Esophagus muscularis mucosa (tissue), 4 donors: ENCODE measurements around the gene CHMP2B. TPM values are rescaled to one million over a fixed set of nuclear protein-coding genes. Genes with fewer than 3 reads are reported as not detected.

Source experiments
- DNase-seq: peaks from one replicate; pipeline ENCODE4 v3.0.0-alpha.2; 2017; ENCODE audit errors: extremely low spot score
- H3K27ac ChIP-seq, 4 donors: fragments of 200-600 bp; sonication (generic); replicated peaks in 1 of 4; 1 replicate in 3 of 4; 2 replicates in 1 of 4; pipeline ENCODE4 v1.5.1; 2016 to 2019; ENCODE audit warnings: mild to moderate bottlenecking in 1 of 4
- H3K27me3 ChIP-seq, 4 donors: fragments of 200-600 bp; sonication (generic); one replicate each; pipeline versions ENCODE4 v1.5.1 to v1.6.0; 2016 to 2019
- H3K36me3 ChIP-seq, 4 donors: fragments of 200-600 bp; sonication (generic); one replicate each; pipeline ENCODE4 v1.5.1; 2016 to 2019
- H3K4me1 ChIP-seq, 4 donors: fragments of 200-600 bp; sonication (generic); one replicate each; pipeline ENCODE4 v1.5.1; 2016 to 2019
- H3K4me3 ChIP-seq, 4 donors: fragments of 200-600 bp; sonication (generic); 1 replicate in 2 of 4; 2 replicates in 2 of 4; pipeline ENCODE4 v1.5.1; 2016 to 2019; ENCODE audit warnings: mild to moderate bottlenecking in 4 of 4, moderate library complexity in 1 of 4
- H3K9me3 ChIP-seq, 4 donors: fragments of 200-600 bp; sonication (generic); 1 replicate in 3 of 4; 2 replicates in 1 of 4; pipeline ENCODE4 v1.5.1; 2016 to 2019
- EP300 ChIP-seq: sonication (generic); formaldehyde crosslinking; IDR thresholded peaks from one replicate; pipeline ENCODE4 v1.6.1; 2017; ENCODE audit warnings: antibody characterized with exemption
- POLR2A ChIP-seq: fragments of 450-650 bp; IDR thresholded peaks from one replicate; pipeline ENCODE4 v1.6.1; 2017; ENCODE audit warnings: antibody characterized with exemption, moderate library complexity, mild to moderate bottlenecking, low read depth
- POLR2AphosphoS5 ChIP-seq, 2 donors: sonication (generic); formaldehyde crosslinking; IDR thresholded peaks; one replicate each; pipeline ENCODE4 v1.6.1; 2017; ENCODE audit warnings: antibody characterized with exemption in 2 of 2
- WGBS: methylation state at CpG from one replicate; pipeline ENCODE4 v1.1.5; 2018; 5-methylcytosine and 5-hydroxymethylcytosine counted together
- intact Hi-C: fragments of 100-400 bp; cut with DNase I; formaldehyde crosslinking; loops from one replicate; pipeline ENCODE4 v1.15.1; 2023
- total RNA-seq, 4 donors: library from RNA; depleted of rRNA; stranded (reverse); fragments of >200 nt; gene quantifications; one replicate each; pipeline versions ENCODE4 v1.1.0 to v1.2.1, GENCODE V29; 2016
- TF ChIP-seq, protein P1 (sequence below), 3 experiments: fragments of 200-600 bp in 2 of 3; fragments of 450-650 bp in 1 of 3; sonication (generic) in 2 of 3; IDR thresholded peaks; one replicate each; pipeline ENCODE4 v1.5.1; 2017 to 2019; ENCODE audit warnings: antibody characterized with exemption in 3 of 3, mild to moderate bottlenecking in 2 of 3, moderate library complexity in 1 of 3

The CHMP2B gene
- total RNA-seq, 4 donors from 2014 or later, result 32.6 to 50.1 (median 44.9) TPM

- Histone ChIP-seq H3K4me3 (no peak overlapping the region), H3K4me1 (no peaks in the 10 kb centered on the region), H3K36me3 (no peaks in the 10 kb centered on the region), H3K27ac (no peak overlapping the region), H3K9me3 (no peaks in the 10 kb centered on the region), H3K27me3 (no peaks in the 10 kb centered on the region)
- DNase-seq, result no peak
- intact Hi-C loops, result no loop called here
- no peak for TF ChIP-seq POLR2AphosphoS5 (IDR thresholded peaks at IDR 0.05)
- TF ChIP-seq EP300, result no peak
- TF ChIP-seq POLR2A, result no peak
- TF ChIP-seq, protein P1, sequence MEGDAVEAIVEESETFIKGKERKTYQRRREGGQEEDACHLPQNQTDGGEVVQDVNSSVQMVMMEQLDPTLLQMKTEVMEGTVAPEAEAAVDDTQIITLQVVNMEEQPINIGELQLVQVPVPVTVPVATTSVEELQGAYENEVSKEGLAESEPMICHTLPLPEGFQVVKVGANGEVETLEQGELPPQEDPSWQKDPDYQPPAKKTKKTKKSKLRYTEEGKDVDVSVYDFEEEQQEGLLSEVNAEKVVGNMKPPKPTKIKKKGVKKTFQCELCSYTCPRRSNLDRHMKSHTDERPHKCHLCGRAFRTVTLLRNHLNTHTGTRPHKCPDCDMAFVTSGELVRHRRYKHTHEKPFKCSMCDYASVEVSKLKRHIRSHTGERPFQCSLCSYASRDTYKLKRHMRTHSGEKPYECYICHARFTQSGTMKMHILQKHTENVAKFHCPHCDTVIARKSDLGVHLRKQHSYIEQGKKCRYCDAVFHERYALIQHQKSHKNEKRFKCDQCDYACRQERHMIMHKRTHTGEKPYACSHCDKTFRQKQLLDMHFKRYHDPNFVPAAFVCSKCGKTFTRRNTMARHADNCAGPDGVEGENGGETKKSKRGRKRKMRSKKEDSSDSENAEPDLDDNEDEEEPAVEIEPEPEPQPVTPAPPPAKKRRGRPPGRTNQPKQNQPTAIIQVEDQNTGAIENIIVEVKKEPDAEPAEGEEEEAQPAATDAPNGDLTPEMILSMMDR (IDR thresholded peaks at IDR 0.05), result no peak
- 87% methylated on average over 2 of the region's 2 CpGs for WGBS
These were observed 40.4 kb upstream of the CHMP2B start for GRCh38 chr3:87186608-87187159.

DNA sequence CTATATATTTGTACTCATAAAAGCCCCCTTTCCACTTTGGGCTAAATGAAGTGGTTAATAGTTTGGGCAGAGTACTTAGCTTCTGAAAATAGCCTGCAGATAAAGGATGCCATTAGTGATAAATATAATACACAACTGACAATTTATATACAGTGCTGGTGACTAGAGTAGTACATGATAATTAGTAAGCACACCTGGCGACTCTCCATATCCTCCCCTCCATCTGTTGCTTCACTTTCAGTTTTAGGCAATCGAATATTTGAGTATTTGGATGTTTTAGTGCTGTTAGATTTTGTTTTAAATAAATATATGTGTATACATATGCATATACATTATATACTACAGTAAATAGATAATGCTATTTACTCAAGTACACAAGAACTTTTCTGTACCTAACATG, 35.9 kb upstream of the CHMP2B start:
- no peak for DNase-seq
- TF ChIP-seq, protein P1 (IDR thresholded peaks at IDR 0.05), result no peak
- TF ChIP-seq EP300, result no peak
- no peak for TF ChIP-seq POLR2A
- Histone ChIP-seq H3K9me3 (no peaks in the 10 kb centered on the region), H3K27ac (no peak overlapping the region), H3K4me3 (no peak overlapping the region), H3K4me1 (no peaks in the 10 kb centered on the region), H3K27me3 (no peaks in the 10 kb centered on the region), H3K36me3 (no peaks in the 10 kb centered on the region)
- intact Hi-C loops, result no loop called here
- 66% methylated on average over 2 of the region's 2 CpGs for WGBS

DNA sequence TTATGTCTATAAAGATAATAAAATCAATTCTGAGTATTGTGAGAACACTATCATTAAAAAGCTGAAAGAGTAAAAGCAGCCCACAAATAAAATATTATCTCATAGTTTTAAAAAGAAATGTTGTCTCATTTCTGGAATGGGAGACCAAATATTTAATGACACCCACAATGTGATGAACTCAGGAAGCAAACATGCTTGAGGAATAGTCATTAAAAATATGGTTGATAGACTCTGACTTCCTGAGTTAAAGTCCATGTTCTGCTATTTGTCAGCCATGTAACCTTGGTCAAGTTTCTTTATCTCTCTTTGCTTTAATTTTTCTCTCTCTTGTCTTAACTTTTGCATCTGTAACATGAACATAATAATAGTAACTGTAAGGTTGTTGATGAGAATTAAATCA, 35.5 kb upstream of the CHMP2B start:
- no peak overlapping the region for H3K4me3 ChIP-seq
- no peaks in the 10 kb centered on the region for H3K27me3 ChIP-seq
- intact Hi-C loops, result no loop called here
- TF ChIP-seq EP300 (no peak), POLR2AphosphoS5 (IDR thresholded peaks at IDR 0.05) (no peak), POLR2A (no peak)
- TF ChIP-seq, protein P1 (IDR thresholded peaks at IDR 0.05), result no peak
- no peak for DNase-seq
- no peaks in the 10 kb centered on the region for H3K4me1 ChIP-seq
- H3K27ac ChIP-seq, result no peak overlapping the region
- no peaks in the 10 kb centered on the region for H3K9me3 ChIP-seq
- no peaks in the 10 kb centered on the region for H3K36me3 ChIP-seq

DNA sequence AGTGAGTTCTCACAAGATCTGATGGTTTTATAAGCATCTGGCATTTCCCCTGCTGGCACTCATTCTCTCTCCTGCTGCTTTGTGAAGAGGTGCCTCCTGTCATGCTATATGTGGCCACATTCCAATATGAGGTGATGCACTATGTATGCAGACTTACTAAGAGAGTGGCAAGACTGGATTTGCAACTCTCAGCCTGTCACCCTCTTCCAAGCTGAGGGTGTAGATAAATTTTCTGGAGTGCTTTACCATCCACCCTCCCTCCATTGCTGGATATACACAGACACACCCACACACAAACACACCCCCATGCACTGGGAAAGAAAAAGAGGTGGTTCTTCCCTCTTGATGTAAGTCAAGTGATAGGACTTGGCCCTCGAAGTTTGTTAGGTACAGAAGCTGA, 30.2 kb upstream of the CHMP2B start:
- no peaks in the 10 kb centered on the region for H3K4me1 ChIP-seq
- H3K4me3 ChIP-seq, result no peak overlapping the region
- no peak overlapping the region for H3K27ac ChIP-seq
- TF ChIP-seq POLR2A, result no peak
- intact Hi-C loops, result no loop called here
- H3K9me3 ChIP-seq, result no peaks in the 10 kb centered on the region
- DNase-seq, result no peak
- H3K27me3 ChIP-seq, result no peaks in the 10 kb centered on the region
- H3K36me3 ChIP-seq, result no peaks in the 10 kb centered on the region
- WGBS, result 54% methylated on average over 1 of the region's 1 CpG

- intact Hi-C loops, result no loop called here
- TF ChIP-seq POLR2AphosphoS5 (IDR thresholded peaks at IDR 0.05), result no peak
- TF ChIP-seq EP300, result no peak
- TF ChIP-seq, protein P1 (IDR thresholded peaks at IDR 0.05), result no peak
- TF ChIP-seq POLR2A, result no peak
- Histone ChIP-seq H3K9me3 (no peaks in the 10 kb centered on the region), H3K4me1 (no peaks in the 10 kb centered on the region), H3K4me3 (no peak overlapping the region), H3K27ac (no peak overlapping the region), H3K36me3 (no peaks in the 10 kb centered on the region), H3K27me3 (no peaks in the 10 kb centered on the region)
- WGBS, result 75% methylated on average over 4 of the region's 4 CpGs
- DNase-seq, result no peak
These were observed 29.6 kb upstream of the CHMP2B start for GRCh38 chr3:87197531-87197930.
